Measurements from ENCODE around the gene GSTP1. TPM values are rescaled to one million over a fixed set of nuclear protein-coding genes. Genes with fewer than 3 reads are reported as not detected.
"Not testable (repeated sequence)": the region's sequence is repeated elsewhere in the genome, so short reads cannot be mapped to it uniquely, and the experiment has no call there.

GSTP1 gene
- total RNA-seq, 3 donors from 2014 or later, result 284 to 441 (median 325) TPM

- DNase-seq, result peak; percentile 72 to 77 (median 74)
- intact Hi-C loops (cut with DNase I, micrococcal nuclease), result no loop called here
Measured at GRCh38 chr11:67558084-67558772, 25.4 kb upstream of the GSTP1 start.

GRCh38 chr11:67561971-67562619 is 21.5 kb upstream of the GSTP1 start:
- Histone ChIP-seq H3K4me1 (ENCODE audit: low read depth) (peaks cover 11% of the 10 kb centered on the region), H3K4me3 (no peak overlapping the region), H3K36me3 (ENCODE audit: low read depth) (no peaks in the 10 kb centered on the region), H3K9me3 (no peaks in the 10 kb centered on the region)
- intact Hi-C loops (cut with DNase I, micrococcal nuclease), result no loop called here
- no peak for TF ChIP-seq CTCF (IDR thresholded peaks at IDR 0.05)
- no peak for DNase-seq
- ATAC-seq, result no peak

More at GRCh38 chr11:67558084-67558772, 25.4 kb upstream of the GSTP1 start:
- H3K4me3 ChIP-seq, result no peak overlapping the region
- no peaks in the 10 kb centered on the region for H3K9me3 ChIP-seq
- peak; percentile 86 for ATAC-seq
- H3K4me1 ChIP-seq (ENCODE audit: low read depth), result peaks cover 11% of the 10 kb centered on the region
- TF ChIP-seq CTCF (IDR thresholded peaks at IDR 0.05), result no peak
- no peaks in the 10 kb centered on the region for H3K36me3 ChIP-seq (ENCODE audit: low read depth)

- no peak overlapping the region for H3K4me3 ChIP-seq
- DNase-seq, result no peak
- peaks cover 11% of the 10 kb centered on the region for H3K4me1 ChIP-seq (ENCODE audit: low read depth)
- intact Hi-C loops (cut with DNase I, micrococcal nuclease), result no loop called here
- no peak for TF ChIP-seq CTCF (IDR thresholded peaks at IDR 0.05)
- no peaks in the 10 kb centered on the region for H3K9me3 ChIP-seq
- no peaks in the 10 kb centered on the region for H3K36me3 ChIP-seq (ENCODE audit: low read depth)
- no peak for ATAC-seq
Measured at GRCh38 chr11:67562963-67563704, 20.5 kb upstream of the GSTP1 start.

GRCh38 chr11:67563705-67564114 is 19.9 kb upstream of the GSTP1 start:
- H3K9me3 ChIP-seq; H3K36me3 ChIP-seq (ENCODE audit: low read depth); intact Hi-C loops (cut with DNase I, micrococcal nuclease); H3K4me1 ChIP-seq (ENCODE audit: low read depth); H3K4me3 ChIP-seq: not testable (repeated sequence)
- ATAC-seq (peak; percentile 78), DNase-seq (peak in 1 of 3 donors; percentile 68)

GRCh38 chr11:67564230-67564629 is 19.4 kb upstream of the GSTP1 start:
- TF ChIP-seq CTCF (IDR thresholded peaks at IDR 0.05), result no peak
- no peak overlapping the region for H3K4me3 ChIP-seq
- H3K4me1 ChIP-seq (ENCODE audit: low read depth), result no peaks in the 10 kb centered on the region
- intact Hi-C loops (cut with DNase I, micrococcal nuclease), result no loop called here
- H3K36me3 ChIP-seq (ENCODE audit: low read depth), result no peaks in the 10 kb centered on the region
- ATAC-seq (peak; percentile 31), DNase-seq (no peak)
- no peaks in the 10 kb centered on the region for H3K9me3 ChIP-seq

GRCh38 chr11:67571443-67571842 is 12.2 kb upstream of the GSTP1 start:
- no peaks in the 10 kb centered on the region for H3K36me3 ChIP-seq (ENCODE audit: low read depth)
- no peak overlapping the region for H3K4me3 ChIP-seq
- no peaks in the 10 kb centered on the region for H3K9me3 ChIP-seq
- intact Hi-C loops (cut with DNase I, micrococcal nuclease), result no loop called here
- DNase-seq (no peak), ATAC-seq (no peak)
- no peaks in the 10 kb centered on the region for H3K4me1 ChIP-seq (ENCODE audit: low read depth)
- no peak for TF ChIP-seq CTCF (IDR thresholded peaks at IDR 0.05)
